NOMO-1 treated with DMSO at 0.1 percent for 48 hours (cell line): ENCODE results near the gene TINAG.

ENCODE experiments used
- DNase-seq: peaks from one replicate; lab custom pipeline; 2025; ENCODE audit not compliant: unreplicated experiment; lab: John Stamatoyannopoulos, UW

Gene TINAG

DNA sequence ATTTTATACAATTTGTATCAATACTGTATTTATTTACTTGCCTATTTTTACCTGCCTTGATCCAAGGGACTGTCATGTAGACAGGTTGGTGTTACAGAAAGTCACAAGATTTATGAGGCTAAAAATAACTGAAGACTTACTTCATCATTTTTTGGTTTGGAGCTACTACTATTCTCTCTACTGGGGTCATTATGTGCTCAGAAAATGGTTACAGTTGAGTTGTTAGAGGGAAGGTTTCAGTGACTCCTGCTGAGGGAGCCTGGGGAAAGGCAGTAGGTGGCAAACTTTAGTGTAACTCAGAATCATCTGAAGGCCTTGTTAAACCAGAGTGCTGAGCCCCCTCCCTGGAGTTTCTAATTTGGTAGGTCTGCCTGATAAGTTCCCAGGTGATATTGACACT lies 118.8 kb downstream of the TINAG start:
- DNase-seq: no peak

DNA sequence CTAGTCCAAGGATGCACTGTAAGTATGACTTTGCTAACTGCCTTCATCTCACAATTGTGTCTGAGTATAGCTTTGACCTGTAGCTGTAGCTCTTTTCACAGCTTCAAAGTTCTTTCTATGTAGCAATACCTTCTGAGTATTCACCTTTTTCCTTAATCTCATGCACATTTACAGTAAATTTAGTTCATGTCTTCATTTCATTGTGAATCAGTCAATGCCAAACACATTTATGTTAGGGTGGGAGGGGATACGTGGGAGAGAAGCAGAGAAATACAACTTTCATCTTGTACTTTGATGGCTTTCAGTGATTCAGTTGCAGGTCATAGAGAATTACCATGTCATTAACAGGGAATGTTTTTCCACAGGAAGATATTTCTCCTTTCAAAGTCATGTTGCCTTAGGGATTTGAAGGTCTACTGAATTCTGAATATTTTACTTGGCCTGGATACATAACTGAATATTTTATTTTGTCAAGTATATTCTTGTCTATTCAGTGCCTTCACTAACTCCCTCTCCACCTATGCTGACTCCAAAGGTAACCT lies 119.2 kb downstream of the TINAG start:
- no peak for DNase-seq

DNA sequence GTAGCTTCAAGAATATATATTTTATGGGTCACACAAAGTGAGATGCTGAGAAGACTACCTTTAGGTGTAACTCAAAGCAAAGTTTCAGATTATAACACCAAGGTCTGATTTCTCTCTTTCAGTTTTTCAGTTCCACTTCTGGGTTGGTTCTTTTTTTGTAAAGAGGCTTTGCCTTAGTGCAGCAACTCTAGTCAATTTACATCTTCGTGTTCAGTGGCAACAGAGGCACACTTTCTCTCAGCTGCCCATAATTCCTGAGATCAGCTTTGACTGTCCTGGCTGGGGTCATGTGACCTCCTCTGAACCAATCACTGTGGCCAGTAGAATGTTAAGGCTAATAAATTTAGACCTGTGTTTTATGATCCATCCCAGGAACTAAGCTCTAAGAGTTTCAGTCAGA lies 120.2 kb downstream of the TINAG start:
- no peak for DNase-seq

DNA sequence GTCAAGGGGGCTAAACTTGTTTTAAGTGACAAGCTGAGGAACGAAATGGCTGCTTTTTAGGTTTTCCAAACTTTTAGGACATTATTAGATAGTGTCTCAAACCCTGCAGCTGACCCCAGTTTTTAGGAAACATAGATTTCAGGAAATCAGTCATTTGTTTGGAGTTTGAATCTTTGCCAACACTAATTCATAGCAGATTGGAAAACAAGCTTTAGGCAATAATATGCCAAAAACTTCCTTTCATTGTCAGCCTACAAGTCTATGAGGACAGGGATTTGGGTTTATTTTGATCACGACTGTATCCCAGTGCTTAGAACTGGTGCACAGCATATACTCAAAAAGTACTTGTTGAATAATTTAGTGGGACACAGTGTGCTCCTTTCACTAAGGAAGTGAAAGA lies 123.2 kb downstream of the TINAG start:
- no peak for DNase-seq
